Trophoblast cell (in vitro differentiated cells and primary cell): Measurements from ENCODE around the gene JPH3.

ENCODE experiments used
- DNase-seq, 2 donors: peaks; one replicate each; pipeline ENCODE4 v3.0.0-alpha.2; 2016
- H2AFZ ChIP-seq: 2 replicates; pipeline ENCODE4 v1.6.1; 2013; ENCODE audit warnings: low read length, moderate library complexity, mild to moderate bottlenecking; ENCODE audit not compliant: insufficient read depth, poor library complexity
- H2AK5ac ChIP-seq: 2 replicates; pipeline ENCODE4 v1.6.1; 2013; ENCODE audit warnings: mild to moderate bottlenecking, low read length
- H2BK120ac ChIP-seq: 2 replicates; pipeline ENCODE4 v1.6.1; 2013; ENCODE audit warnings: low read length, mild to moderate bottlenecking, moderate library complexity; ENCODE audit not compliant: insufficient read depth, poor library complexity
- H2BK12ac ChIP-seq: 2 replicates; pipeline ENCODE4 v1.6.1; 2013; ENCODE audit warnings: mild to moderate bottlenecking, low read length, moderate library complexity
- H2BK5ac ChIP-seq: 2 replicates; pipeline ENCODE4 v1.6.1; 2013; ENCODE audit warnings: low read length, low read depth, moderate library complexity, mild to moderate bottlenecking; ENCODE audit not compliant: poor library complexity
- H3K14ac ChIP-seq: 2 replicates; pipeline ENCODE4 v1.6.1; 2013; ENCODE audit warnings: mild to moderate bottlenecking, low read length
- H3K18ac ChIP-seq: 2 replicates; pipeline ENCODE4 v1.6.1; 2013; ENCODE audit warnings: mild to moderate bottlenecking, low read length
- H3K23ac ChIP-seq: 2 replicates; pipeline ENCODE4 v1.6.1; 2013; ENCODE audit warnings: low read length
- H3K27ac ChIP-seq: 2 replicates; pipeline ENCODE4 v1.5.1; 2013; ENCODE audit warnings: low read depth, mild to moderate bottlenecking, inconsistent platforms, low read length, moderate library complexity
- H3K27me3 ChIP-seq: 2 replicates; pipeline ENCODE4 v1.6.1; 2013; ENCODE audit warnings: inconsistent platforms, mild to moderate bottlenecking, low read length, moderate library complexity; ENCODE audit not compliant: insufficient read depth
- H3K36me3 ChIP-seq, 2 experiments: 1 replicate in 1 of 2; 2 replicates in 1 of 2; pipeline ENCODE4 v1.6.1; 2013; ENCODE audit warnings: low read length in 2 of 2, mild to moderate bottlenecking in 2 of 2, moderate library complexity in 1 of 2; ENCODE audit not compliant: insufficient read depth in 2 of 2, control insufficient read depth in 1 of 2
- H3K4ac ChIP-seq: 2 replicates; pipeline ENCODE4 v1.6.1; 2013; ENCODE audit warnings: low read depth, mild to moderate bottlenecking, low read length, moderate library complexity
- H3K4me1 ChIP-seq, 2 experiments: 1 replicate in 1 of 2; 2 replicates in 1 of 2; pipeline ENCODE4 v1.6.1; 2013; ENCODE audit warnings: low read length in 2 of 2, mild to moderate bottlenecking in 2 of 2, moderate library complexity in 1 of 2; ENCODE audit not compliant: insufficient read depth in 2 of 2, control insufficient read depth in 1 of 2
- H3K4me2 ChIP-seq: 2 replicates; pipeline ENCODE4 v1.6.1; 2013; ENCODE audit warnings: inconsistent platforms, mild to moderate bottlenecking, low read length, moderate library complexity
- H3K4me3 ChIP-seq: 2 replicates; pipeline ENCODE4 v1.5.1; 2013; ENCODE audit warnings: mild to moderate bottlenecking, low read depth, low read length, inconsistent platforms
- H3K79me1 ChIP-seq: one replicate; pipeline ENCODE4 v1.6.1; 2013; ENCODE audit warnings: low read length
- H3K79me2 ChIP-seq: 2 replicates; pipeline ENCODE4 v1.6.1; 2013; ENCODE audit warnings: low read length, mild to moderate bottlenecking; ENCODE audit not compliant: control insufficient read depth, insufficient read depth, poor library complexity
- H3K9ac ChIP-seq: 2 replicates; pipeline ENCODE4 v1.6.1; 2013; ENCODE audit warnings: mild to moderate bottlenecking, low read length
- H3K9me3 ChIP-seq: 2 replicates; pipeline ENCODE4 v1.6.1; 2013; ENCODE audit warnings: low read depth, mild to moderate bottlenecking, control low read depth, inconsistent platforms, low read length; ENCODE audit not compliant: insufficient read depth
- H4K12ac ChIP-seq: 2 replicates; pipeline ENCODE4 v1.6.1; 2013; ENCODE audit warnings: low read depth, mild to moderate bottlenecking, low read length, moderate library complexity
- H4K8ac ChIP-seq: 2 replicates; pipeline ENCODE4 v1.6.1; 2013; ENCODE audit warnings: low read depth, mild to moderate bottlenecking, low read length, moderate library complexity
- H4K91ac ChIP-seq: one replicate; pipeline ENCODE4 v1.6.1; 2013; ENCODE audit warnings: low read depth, mild to moderate bottlenecking, low read length, moderate library complexity
- WGBS: extraction: QIAGEN DNeasy Blood & Tissue Kit; methylation state at CpG from one replicate; pipeline ENCODE4 v1.1.7; 2013; ENCODE audit warnings: missing lambda C conversion rate; ENCODE audit not compliant: insufficient read length, insufficient coverage; ENCODE audit errors: extremely low coverage; 5-methylcytosine and 5-hydroxymethylcytosine counted together

The JPH3 gene

GRCh38 chr16:87693827-87694226 is 91.5 kb downstream of the JPH3 start:
- Histone ChIP-seq H3K4me1 (no peaks in the 10 kb centered on the region), H2BK120ac (no peak overlapping the region), H3K4ac (no peak overlapping the region), H2AFZ (no peak overlapping the region), H3K27me3 (no peaks in the 10 kb centered on the region), H3K4me3 (no peak overlapping the region), H3K36me3 (peaks cover 30% of the 10 kb centered on the region in 2 experiments), H4K8ac (no peak overlapping the region), H3K4me2 (no peak overlapping the region), H3K27ac (no peak overlapping the region), H2AK5ac (no peak overlapping the region), H2BK5ac (no peak overlapping the region), H3K79me1 (no peaks in the 10 kb centered on the region), H4K12ac (no peak overlapping the region), H4K91ac (no peak overlapping the region), H2BK12ac (no peak overlapping the region), H3K9me3 (peaks cover 1% of the 10 kb centered on the region), H3K14ac (no peak overlapping the region), H3K79me2 (no peaks in the 10 kb centered on the region), H3K9ac (no peak overlapping the region), H3K23ac (no peak overlapping the region), H3K18ac (no peak overlapping the region)
- no peak for DNase-seq
- WGBS: no CpG with 5 or more reads among the region's 16 CpGs

- H2BK120ac ChIP-seq: no peak overlapping the region
- H2BK12ac ChIP-seq: no peak overlapping the region
- H4K91ac ChIP-seq: no peak overlapping the region
- H2AFZ ChIP-seq: no peak overlapping the region
- H3K27ac ChIP-seq: no peak overlapping the region
- no peaks in the 10 kb centered on the region for H3K79me1 ChIP-seq
- no peak overlapping the region for H3K4me3 ChIP-seq
- no peak for DNase-seq
- H3K23ac ChIP-seq: no peak overlapping the region
- no peak overlapping the region for H2BK5ac ChIP-seq
- no peak overlapping the region for H3K18ac ChIP-seq
- H3K9ac ChIP-seq: no peak overlapping the region
- WGBS: no CpG with 5 or more reads among the region's 20 CpGs
- no peaks in the 10 kb centered on the region for H3K27me3 ChIP-seq
- no peaks in the 10 kb centered on the region for H3K9me3 ChIP-seq
- no peaks in the 10 kb centered on the region for H3K79me2 ChIP-seq
- peaks cover 35 to 36% of the 10 kb centered on the region in 2 experiments for H3K36me3 ChIP-seq
- no peak overlapping the region for H4K12ac ChIP-seq
- H3K4me2 ChIP-seq: no peak overlapping the region
- no peaks in the 10 kb centered on the region for H3K4me1 ChIP-seq
- H3K4ac ChIP-seq: no peak overlapping the region
- no peak overlapping the region for H2AK5ac ChIP-seq
- H4K8ac ChIP-seq: no peak overlapping the region
- H3K14ac ChIP-seq: no peak overlapping the region
These were observed 92.3 kb downstream of the JPH3 start for GRCh38 chr16:87694441-87695125.

GRCh38 chr16:87695534-87695933 is 93.2 kb downstream of the JPH3 start:
- no peak overlapping the region for H3K23ac ChIP-seq
- no CpG with 5 or more reads among the region's 12 CpGs for whole genome bisulfite sequencing
- no peak overlapping the region for H2AK5ac ChIP-seq
- no peak overlapping the region for H2AFZ ChIP-seq
- H3K27ac ChIP-seq: no peak overlapping the region
- no peaks in the 10 kb centered on the region for H3K4me1 ChIP-seq
- peaks cover 42% of the 10 kb centered on the region in 2 experiments for H3K36me3 ChIP-seq
- H2BK5ac ChIP-seq: no peak overlapping the region
- H4K8ac ChIP-seq: no peak overlapping the region
- no peaks in the 10 kb centered on the region for H3K79me2 ChIP-seq
- H3K9ac ChIP-seq: no peak overlapping the region
- H4K91ac ChIP-seq: no peak overlapping the region
- H3K4ac ChIP-seq: no peak overlapping the region
- no peak overlapping the region for H2BK120ac ChIP-seq
- no peak overlapping the region for H2BK12ac ChIP-seq
- H3K14ac ChIP-seq: no peak overlapping the region
- no peaks in the 10 kb centered on the region for H3K79me1 ChIP-seq
- no peak overlapping the region for H3K4me3 ChIP-seq
- no peak for DNase-seq
- H3K18ac ChIP-seq: no peak overlapping the region
- H3K4me2 ChIP-seq: no peak overlapping the region
- no peaks in the 10 kb centered on the region for H3K27me3 ChIP-seq
- no peaks in the 10 kb centered on the region for H3K9me3 ChIP-seq
- H4K12ac ChIP-seq: no peak overlapping the region

- H4K91ac ChIP-seq: no peak overlapping the region
- no peak overlapping the region for H3K14ac ChIP-seq
- H3K9ac ChIP-seq: no peak overlapping the region
- H3K4me1 ChIP-seq: no peaks in the 10 kb centered on the region
- no peak overlapping the region for H4K12ac ChIP-seq
- no peak overlapping the region for H3K4me3 ChIP-seq
- no peak overlapping the region for H2BK120ac ChIP-seq
- H3K79me1 ChIP-seq: no peaks in the 10 kb centered on the region
- no peaks in the 10 kb centered on the region for H3K79me2 ChIP-seq
- no peak overlapping the region for H2AFZ ChIP-seq
- no peak overlapping the region for H3K4ac ChIP-seq
- no peak overlapping the region for H3K18ac ChIP-seq
- WGBS: no CpG with 5 or more reads among the region's 18 CpGs
- peaks cover 49 to 53% of the 10 kb centered on the region in 2 experiments for H3K36me3 ChIP-seq
- H2BK5ac ChIP-seq: no peak overlapping the region
- peaks cover 3% of the 10 kb centered on the region for H3K9me3 ChIP-seq
- H3K23ac ChIP-seq: no peak overlapping the region
- H2AK5ac ChIP-seq: no peak overlapping the region
- no peak for DNase-seq
- no peak overlapping the region for H4K8ac ChIP-seq
- no peaks in the 10 kb centered on the region for H3K27me3 ChIP-seq
- no peak overlapping the region for H3K4me2 ChIP-seq
- no peak overlapping the region for H2BK12ac ChIP-seq
- H3K27ac ChIP-seq: no peak overlapping the region
These were observed 94.4 kb downstream of the JPH3 start for GRCh38 chr16:87696726-87697125.
